ENCODE measurements around the gene IVD. TPM values are rescaled to one million over a fixed set of nuclear protein-coding genes. Genes with fewer than 3 reads are reported as not detected.
A peak's percentile ranks its signal among the peaks of the same experiment; 100 is the strongest.

The IVD gene
- polyA plus RNA-seq, 1 of the 3 experiments (the other 2 are of a cell fraction): 54.2 TPM

GRCh38 chr15:40448354-40448753, 42.8 kb downstream of the IVD start (continued):
- no peak for TF ChIP-seq EP300 (IDR thresholded peaks at IDR 0.05; ENCODE audit: borderline replicate concordance in 1 of 2, low read depth in 1 of 2, low read length in 1 of 2)
- TF ChIP-seq MAX (IDR thresholded peaks at IDR 0.05; ENCODE audit: low read depth): no peak
- no peak for TF ChIP-seq RXRA (IDR thresholded peaks at IDR 0.05; ENCODE audit: borderline replicate concordance, low read depth)
- no peak for TF ChIP-seq ELF1 (IDR thresholded peaks at IDR 0.05)
- no peak for TF ChIP-seq NFIC (IDR thresholded peaks at IDR 0.05; ENCODE audit: borderline replicate concordance)
- TF ChIP-seq TEAD4 (IDR thresholded peaks at IDR 0.05; ENCODE audit: borderline replicate concordance, insufficient read depth): no peak
- TF ChIP-seq NRF1 (IDR thresholded peaks at IDR 0.05; ENCODE audit: low read depth, low read length): no peak

- Histone ChIP-seq H3K9ac (no peak overlapping the region), H3K4me1 (ENCODE audit: control insufficient read depth in 1 of 2, insufficient read depth in 2 of 2, low read depth in 1 of 2, low read length in 1 of 2) (peaks cover 6 to 10% of the 10 kb centered on the region in 2 experiments; a peak in 2 of 4 replicates), H3K9me3 (no peaks in the 10 kb centered on the region), H3K9me2 (no peaks in the 10 kb centered on the region), H2AFZ (ENCODE audit: low read depth) (no peak overlapping the region), H3K36me3 (replicated peaks in 1 of 2; ENCODE audit: control insufficient read depth in 1 of 2, insufficient read depth in 2 of 2, low read length in 1 of 2) (no peaks in the 10 kb centered on the region), H4K20me1 (ENCODE audit: insufficient read depth) (peaks cover 77% of the 10 kb centered on the region), H3K4me3 (ENCODE audit: low read depth in 2 of 2, low read length in 1 of 2) (no peak overlapping the region), H3F3A (replicated peaks; ENCODE audit: insufficient read depth) (no peaks in the 10 kb centered on the region), H3K27ac (ENCODE audit: low read depth in 2 of 2, low read length in 1 of 2) (no peak overlapping the region; a peak in 1 of 4 replicates), H3K27me3 (ENCODE audit: insufficient read depth) (no peaks in the 10 kb centered on the region), H3K79me2 (ENCODE audit: insufficient read depth) (peaks cover 91% of the 10 kb centered on the region), H3K4me2 (no peak overlapping the region)
- ChIA-PET CTCF (interaction anchor here (0.8 to 1.9 kb wide), 3 partner anchors 12 to 112 kb away, joined by 3 to 5 read pairs (median 3); partner anchors contain the start of gene CHST14), POLR2A (no interaction called here)
- DNase-seq: no peak
- peak; percentile 56; the same call in 1 of the 2 replicates for TF ChIP-seq FOSL2 (IDR thresholded peaks at IDR 0.05; ENCODE audit: borderline replicate concordance, low read depth)
- peak; percentile 23; the same call in 1 of the 2 replicates for TF ChIP-seq JUND (IDR thresholded peaks at IDR 0.05)
- TF ChIP-seq MAX (IDR thresholded peaks at IDR 0.05; ENCODE audit: low read depth): no peak
Measured at GRCh38 chr15:40449275-40449674, 43.7 kb downstream of the IVD start.

GRCh38 chr15:40450047-40450446, 44.5 kb downstream of the IVD start:
- no peaks in the 10 kb centered on the region for H3K9me2 ChIP-seq
- TF ChIP-seq PBX3 (IDR thresholded peaks at IDR 0.05) (no peak), CHD2 (IDR thresholded peaks at IDR 0.05; ENCODE audit: low read length, partially characterized antibody) (no peak), SIN3A (IDR thresholded peaks at IDR 0.05; ENCODE audit: borderline replicate concordance, low read depth, low read length) (no peak), REST (IDR thresholded peaks at IDR 0.05; ENCODE audit: low read depth, low read length) (no peak), MEF2A (IDR thresholded peaks at IDR 0.05; ENCODE audit: borderline replicate concordance, low read depth) (no peak), TCF12 (IDR thresholded peaks at IDR 0.05) (no peak), USF1 (IDR thresholded peaks at IDR 0.05; ENCODE audit: borderline replicate concordance, low read depth) (no peak), ELF1 (IDR thresholded peaks at IDR 0.05) (no peak), FOSL2 (IDR thresholded peaks at IDR 0.05; ENCODE audit: borderline replicate concordance, low read depth) (no peak), RXRA (IDR thresholded peaks at IDR 0.05; ENCODE audit: borderline replicate concordance, low read depth) (no peak), MXI1 (IDR thresholded peaks at IDR 0.05; ENCODE audit: low read depth, low read length) (no peak), CTCF (IDR thresholded peaks at IDR 0.05) (no peak)
- POLR2A ChIA-PET: interaction anchor here (0.8 kb wide), 1 partner anchor 9 kb away, joined by 3 read pairs; the partner anchor contains the start of gene BAHD1
- no peak overlapping the region for H3K4me3 ChIP-seq (ENCODE audit: low read depth in 2 of 2, low read length in 1 of 2)
- no peak for DNase-seq
- no peak overlapping the region for H3K9ac ChIP-seq
- no peaks in the 10 kb centered on the region for H3K36me3 ChIP-seq (replicated peaks in 1 of 2; ENCODE audit: control insufficient read depth in 1 of 2, insufficient read depth in 2 of 2, low read length in 1 of 2)
- H3K27ac ChIP-seq (ENCODE audit: low read depth in 2 of 2, low read length in 1 of 2): no peak overlapping the region
- no peaks in the 10 kb centered on the region for H3K9me3 ChIP-seq
- peaks cover 12 to 15% of the 10 kb centered on the region in 2 experiments; a peak in 3 of 4 replicates for H3K4me1 ChIP-seq (ENCODE audit: control insufficient read depth in 1 of 2, insufficient read depth in 2 of 2, low read depth in 1 of 2, low read length in 1 of 2)
- no peak overlapping the region for H2AFZ ChIP-seq (ENCODE audit: low read depth)
- CTCF ChIA-PET: interaction anchor here (0.6 to 2.0 kb wide), 7 partner anchors 7 to 111 kb away, joined by 3 to 6 read pairs (median 4); partner anchors contain the start of gene CHST14
- H3K79me2 ChIP-seq (ENCODE audit: insufficient read depth): peaks cover 91% of the 10 kb centered on the region
- peaks cover 77% of the 10 kb centered on the region for H4K20me1 ChIP-seq (ENCODE audit: insufficient read depth)
- no peaks in the 10 kb centered on the region for H3F3A ChIP-seq (replicated peaks; ENCODE audit: insufficient read depth)
- no peaks in the 10 kb centered on the region for H3K27me3 ChIP-seq (ENCODE audit: insufficient read depth)
- WGBS (ENCODE audit: low lambda C conversion rate): 100% methylated on average over 1 of the region's 2 CpGs
- H3K4me2 ChIP-seq: no peak overlapping the region

Measured in SK-N-SH (cell line).